Measurements from ENCODE around the gene INPP5A. TPM values are rescaled to one million over a fixed set of nuclear protein-coding genes. Genes with fewer than 3 reads are reported as not detected.

Gene INPP5A
- total RNA-seq, 1 experiment from 2014 or later: 44.5 TPM

- Mint-ChIP-seq H3K36me3 (ENCODE audit: insufficient read depth, unreplicated experiment) (no peaks in the 10 kb centered on the region), H3K27me3 (ENCODE audit: insufficient read depth, unreplicated experiment) (peaks cover 5% of the 10 kb centered on the region), H3K4me1 (ENCODE audit: low read depth, unreplicated experiment) (peaks cover 9% of the 10 kb centered on the region), H3K4me3 (ENCODE audit: unreplicated experiment) (no peak overlapping the region), H3K9me3 (ENCODE audit: unreplicated experiment) (no peaks in the 10 kb centered on the region), H3K27ac (ENCODE audit: unreplicated experiment) (no peak overlapping the region)
- DNase-seq: peak in 1 of 2 experiments; percentile 14
- ChIA-PET CTCF (no interaction called here), POLR2A (no interaction called here)
- H3K4me3 ChIP-seq (ENCODE audit: low read depth, low read length): no peak overlapping the region
- no peaks in the 10 kb centered on the region for H3K36me3 ChIP-seq (ENCODE audit: control insufficient read depth, insufficient read depth, low read length)
- no peaks in the 10 kb centered on the region for H3K9me3 ChIP-seq
- intact Hi-C loops (cut with micrococcal nuclease; ENCODE audit: unreplicated experiment): no loop called here
- no peak for TF ChIP-seq CTCF (IDR thresholded peaks at IDR 0.05; ENCODE audit: insufficient read depth in 1 of 2, low read depth in 1 of 2, low read length in 1 of 2, severe bottlenecking in 1 of 2, unreplicated experiment in 1 of 2)
- no TSS peak for BruUV-seq (replicated peaks)
- H3K4me1 ChIP-seq: peaks cover 10% of the 10 kb centered on the region; the same call in 1 of the 2 replicates
- H3K27me3 ChIP-seq (replicated peaks; ENCODE audit: control insufficient read depth, insufficient read depth, low read length): no peaks in the 10 kb centered on the region
Measured at GRCh38 chr10:132528064-132528691, 9.4 kb upstream of the INPP5A start.

DNA sequence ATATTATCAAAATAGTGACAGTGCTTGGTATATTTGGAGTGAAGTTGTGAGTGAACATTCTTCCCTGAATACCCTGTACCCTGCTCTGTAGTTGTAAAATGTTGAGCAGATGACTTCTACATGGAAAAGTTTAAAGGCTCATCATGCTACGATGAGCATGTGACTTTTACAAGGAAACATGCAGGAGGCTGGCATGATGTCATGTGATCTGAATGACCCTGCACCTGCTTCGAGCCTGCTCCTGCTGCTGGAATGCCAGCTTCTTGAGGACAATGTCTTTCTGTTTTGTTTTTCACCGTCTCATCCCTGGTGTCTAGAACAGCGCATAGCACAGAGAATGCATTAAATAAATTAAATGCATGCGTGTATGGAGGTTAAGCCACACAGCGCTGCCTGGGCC lies 5.4 kb upstream of the INPP5A start:
- BruUV-seq (replicated peaks): no TSS peak
- Histone ChIP-seq H3K27me3 (replicated peaks; ENCODE audit: control insufficient read depth, insufficient read depth, low read length) (no peaks in the 10 kb centered on the region), H3K9me3 (no peaks in the 10 kb centered on the region), H3K4me1 (peaks cover 13% of the 10 kb centered on the region; the same call in 1 of the 2 replicates), H3K36me3 (ENCODE audit: control insufficient read depth, insufficient read depth, low read length) (no peaks in the 10 kb centered on the region), H3K4me3 (ENCODE audit: low read depth, low read length) (no peak overlapping the region)
- DNase-seq: no peak
- intact Hi-C loops (cut with micrococcal nuclease; ENCODE audit: unreplicated experiment): no loop called here
- no peak for TF ChIP-seq CTCF (IDR thresholded peaks at IDR 0.05; ENCODE audit: insufficient read depth in 1 of 2, low read depth in 1 of 2, low read length in 1 of 2, severe bottlenecking in 1 of 2, unreplicated experiment in 1 of 2)
- no peak overlapping the region for H3K4me3 Mint-ChIP-seq (ENCODE audit: unreplicated experiment)
- H3K9me3 Mint-ChIP-seq (ENCODE audit: unreplicated experiment): no peaks in the 10 kb centered on the region
- peaks cover 2% of the 10 kb centered on the region for H3K27me3 Mint-ChIP-seq (ENCODE audit: insufficient read depth, unreplicated experiment)
- ChIA-PET CTCF (no interaction called here), POLR2A (no interaction called here)
- H3K4me1 Mint-ChIP-seq (ENCODE audit: low read depth, unreplicated experiment): peaks cover 20% of the 10 kb centered on the region
- H3K36me3 Mint-ChIP-seq (ENCODE audit: insufficient read depth, unreplicated experiment): peaks cover 6% of the 10 kb centered on the region
- no peak overlapping the region for H3K27ac Mint-ChIP-seq (ENCODE audit: unreplicated experiment)

DNA sequence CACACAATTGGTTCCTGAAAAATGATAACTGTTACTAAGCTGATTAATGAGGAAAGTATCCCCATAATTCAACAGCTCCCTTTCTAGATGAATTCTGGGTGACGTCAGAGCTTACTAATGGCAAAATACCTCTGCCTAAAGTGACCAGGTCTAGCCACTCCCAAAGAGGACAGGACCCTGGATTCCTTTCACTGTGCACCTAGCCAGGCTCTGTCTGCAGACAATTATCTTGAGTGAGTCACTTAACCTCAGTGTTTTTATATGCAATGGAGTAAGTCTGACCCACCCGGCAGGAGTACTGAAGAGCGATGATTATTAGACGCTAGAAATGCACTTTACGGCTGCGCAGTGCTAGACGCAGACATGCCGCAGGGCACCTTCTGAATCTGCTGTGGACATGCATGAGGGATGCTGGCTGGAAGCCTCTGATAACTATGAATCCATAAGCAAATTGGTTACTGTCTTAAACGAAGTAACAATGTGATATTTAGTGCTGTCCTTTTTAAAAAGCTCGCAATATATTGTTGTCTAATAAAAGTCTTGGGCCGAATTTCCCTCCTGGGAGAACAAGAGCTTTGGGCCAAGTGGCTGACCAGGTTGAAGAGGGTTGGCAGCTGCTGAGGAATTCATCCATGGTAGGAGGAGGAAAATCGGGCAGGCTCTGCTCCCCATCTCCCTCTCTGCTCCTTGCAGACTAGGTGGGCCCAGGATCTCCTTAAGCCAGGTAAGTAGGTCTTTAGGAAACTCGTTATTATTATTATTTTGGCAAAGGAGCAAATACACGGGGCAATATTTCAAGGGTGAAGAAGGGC lies 4.6 kb upstream of the INPP5A start:
- peaks cover 6% of the 10 kb centered on the region for H3K36me3 Mint-ChIP-seq (ENCODE audit: insufficient read depth, unreplicated experiment)
- H3K4me1 ChIP-seq: peaks cover 13% of the 10 kb centered on the region; the same call in 1 of the 2 replicates
- peaks cover under 1% of the 10 kb centered on the region for H3K27me3 Mint-ChIP-seq (ENCODE audit: insufficient read depth, unreplicated experiment)
- H3K4me3 Mint-ChIP-seq (ENCODE audit: unreplicated experiment): no peak overlapping the region
- no peak for TF ChIP-seq CTCF (IDR thresholded peaks at IDR 0.05; ENCODE audit: insufficient read depth in 1 of 2, low read depth in 1 of 2, low read length in 1 of 2, severe bottlenecking in 1 of 2, unreplicated experiment in 1 of 2)
- H3K27me3 ChIP-seq (replicated peaks; ENCODE audit: control insufficient read depth, insufficient read depth, low read length): no peaks in the 10 kb centered on the region
- H3K4me3 ChIP-seq (ENCODE audit: low read depth, low read length): no peak overlapping the region
- BruUV-seq (replicated peaks): no TSS peak
- no peaks in the 10 kb centered on the region for H3K9me3 ChIP-seq
- DNase-seq: peak; percentile 22 to 44
- intact Hi-C loops (cut with micrococcal nuclease; ENCODE audit: unreplicated experiment): no loop called here
- CTCF ChIA-PET: no interaction called here
- H3K4me1 Mint-ChIP-seq (ENCODE audit: low read depth, unreplicated experiment): peaks cover 20% of the 10 kb centered on the region
- no peaks in the 10 kb centered on the region for H3K36me3 ChIP-seq (ENCODE audit: control insufficient read depth, insufficient read depth, low read length)
- no peak overlapping the region for H3K27ac Mint-ChIP-seq (ENCODE audit: unreplicated experiment)
- POLR2A ChIA-PET: no interaction called here
- no peaks in the 10 kb centered on the region for H3K9me3 Mint-ChIP-seq (ENCODE audit: unreplicated experiment)
